ENCODE measurements around the gene KCNJ8.

DNA sequence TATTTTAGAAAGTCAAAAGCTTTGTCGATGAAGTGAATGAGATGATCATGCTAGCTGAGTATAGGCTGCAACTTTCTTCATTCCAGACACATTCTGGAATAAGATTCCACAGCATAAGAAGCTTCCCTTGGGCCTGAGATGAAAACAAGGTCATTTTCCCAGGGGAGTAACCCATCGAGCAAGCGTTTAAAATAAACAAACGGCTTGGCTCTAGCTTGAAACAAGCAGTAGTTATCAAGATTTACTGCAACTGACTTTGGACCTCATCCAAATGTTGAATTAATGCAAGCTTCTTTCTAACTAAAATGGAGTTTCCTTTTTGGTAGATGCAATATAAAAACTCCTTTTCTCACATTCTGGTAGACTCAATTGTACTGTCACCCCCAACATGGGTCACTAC is 23.0 kb downstream of the KCNJ8 start:
- TF ChIP-seq POLR2A (IDR thresholded peaks at IDR 0.05): no peak
- TF ChIP-seq, protein P1, sequence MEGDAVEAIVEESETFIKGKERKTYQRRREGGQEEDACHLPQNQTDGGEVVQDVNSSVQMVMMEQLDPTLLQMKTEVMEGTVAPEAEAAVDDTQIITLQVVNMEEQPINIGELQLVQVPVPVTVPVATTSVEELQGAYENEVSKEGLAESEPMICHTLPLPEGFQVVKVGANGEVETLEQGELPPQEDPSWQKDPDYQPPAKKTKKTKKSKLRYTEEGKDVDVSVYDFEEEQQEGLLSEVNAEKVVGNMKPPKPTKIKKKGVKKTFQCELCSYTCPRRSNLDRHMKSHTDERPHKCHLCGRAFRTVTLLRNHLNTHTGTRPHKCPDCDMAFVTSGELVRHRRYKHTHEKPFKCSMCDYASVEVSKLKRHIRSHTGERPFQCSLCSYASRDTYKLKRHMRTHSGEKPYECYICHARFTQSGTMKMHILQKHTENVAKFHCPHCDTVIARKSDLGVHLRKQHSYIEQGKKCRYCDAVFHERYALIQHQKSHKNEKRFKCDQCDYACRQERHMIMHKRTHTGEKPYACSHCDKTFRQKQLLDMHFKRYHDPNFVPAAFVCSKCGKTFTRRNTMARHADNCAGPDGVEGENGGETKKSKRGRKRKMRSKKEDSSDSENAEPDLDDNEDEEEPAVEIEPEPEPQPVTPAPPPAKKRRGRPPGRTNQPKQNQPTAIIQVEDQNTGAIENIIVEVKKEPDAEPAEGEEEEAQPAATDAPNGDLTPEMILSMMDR (IDR thresholded peaks at IDR 0.05): no peak

Measured in esophagus squamous epithelium (tissue), 4 donors.